ENCODE measurements around the gene ERCC1.

ERCC1 gene

GRCh38 chr19:45469945-45470761 lies 46.4 kb upstream of the ERCC1 start:
- peak overlapping the region; percentile 97 for H3K4me3 ChIP-seq (replicated peaks; ENCODE audit: low read depth, low read length)
- no peak for TF ChIP-seq CTCF (IDR thresholded peaks at IDR 0.05; ENCODE audit: low read length, missing control alignments)
- DNase-seq (ENCODE audit: low read depth): peak; percentile 55

- DNase-seq (ENCODE audit: low read depth): peak; percentile 94
- peak overlapping the region; percentile 97 for H3K4me3 ChIP-seq (replicated peaks; ENCODE audit: low read depth, low read length)
- TF ChIP-seq CTCF (IDR thresholded peaks at IDR 0.05; ENCODE audit: low read length, missing control alignments): no peak
These were observed 45.6 kb upstream of the ERCC1 start for GRCh38 chr19:45469132-45469944.

GRCh38 chr19:45468803-45469131 lies 45.0 kb upstream of the ERCC1 start:
- peak overlapping the region; percentile 97 for H3K4me3 ChIP-seq (replicated peaks; ENCODE audit: low read depth, low read length)
- no peak for DNase-seq (ENCODE audit: low read depth)
- no peak for TF ChIP-seq CTCF (IDR thresholded peaks at IDR 0.05; ENCODE audit: low read length, missing control alignments)

GRCh38 chr19:45468159-45468651 lies 44.5 kb upstream of the ERCC1 start:
- no peak for DNase-seq (ENCODE audit: low read depth)
- peak overlapping the region; percentile 97 for H3K4me3 ChIP-seq (replicated peaks; ENCODE audit: low read depth, low read length)
- no peak for TF ChIP-seq CTCF (IDR thresholded peaks at IDR 0.05; ENCODE audit: low read length, missing control alignments)

GRCh38 chr19:45467456-45468158 lies 43.9 kb upstream of the ERCC1 start, which contains the start of gene FOSB:
Gene FOSB (plus strand): TSS chr19:45467996. CDS start chr19:45468587, 591 bp downstream.
- TF ChIP-seq CTCF (IDR thresholded peaks at IDR 0.05; ENCODE audit: low read length, missing control alignments): no peak
- H3K4me3 ChIP-seq (replicated peaks; ENCODE audit: low read depth, low read length): peak within 1 kb of the TSS; percentile 97
- peak; percentile 97 for DNase-seq (ENCODE audit: low read depth)

- no peak for DNase-seq (ENCODE audit: low read depth)
- H3K4me3 ChIP-seq (replicated peaks; ENCODE audit: low read depth, low read length): peak overlapping the region; percentile 97
- no peak for TF ChIP-seq CTCF (IDR thresholded peaks at IDR 0.05; ENCODE audit: low read length, missing control alignments)
These were observed 43.4 kb upstream of the ERCC1 start for GRCh38 chr19:45467115-45467455.

All from fibroblast of pulmonary artery (primary cell).